HG03159 (cell line): ENCODE measurements around the gene NIT1.
A peak's percentile ranks its signal among the peaks of the same experiment; 100 is the strongest.

Source experiments
- ATAC-seq: cut with Tn5 transposase; IDR thresholded peaks from one replicate; pipeline ENCODE4 v1.9.1; 2021; ENCODE audit warnings: mild to moderate bottlenecking, moderate library complexity; ENCODE audit not compliant: unreplicated experiment

NIT1 gene

DNA sequence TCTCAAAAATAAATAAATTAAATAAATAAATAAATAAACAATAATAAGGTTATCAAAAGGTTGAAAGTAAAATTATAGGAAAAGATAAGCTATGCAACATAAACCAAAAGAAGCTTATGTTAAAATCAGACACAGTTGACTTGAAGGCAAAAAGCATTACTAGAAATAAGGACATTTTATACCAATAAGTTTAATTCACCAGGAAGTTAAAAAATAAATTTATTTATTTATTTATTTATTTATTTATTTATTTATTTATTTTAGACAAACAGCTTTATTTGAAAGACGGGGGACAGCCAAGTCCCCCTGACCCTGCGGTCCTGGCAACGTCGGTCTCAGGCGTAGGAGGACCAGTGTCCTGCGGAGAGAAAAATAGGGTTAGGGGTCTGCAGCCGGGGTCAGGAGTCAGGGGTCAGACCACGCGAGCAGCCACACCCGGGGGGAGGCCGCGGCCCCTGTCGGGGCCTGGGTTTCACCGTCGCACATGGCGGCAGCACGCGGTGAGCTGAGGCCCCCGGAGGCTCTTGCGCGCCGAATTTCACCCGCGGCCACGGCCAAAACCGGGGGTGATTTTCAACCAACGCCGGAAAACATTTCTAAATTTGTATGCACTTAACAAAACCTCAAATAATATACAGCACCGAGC lies 23.0 kb downstream of the NIT1 start:
- no peak for ATAC-seq

DNA sequence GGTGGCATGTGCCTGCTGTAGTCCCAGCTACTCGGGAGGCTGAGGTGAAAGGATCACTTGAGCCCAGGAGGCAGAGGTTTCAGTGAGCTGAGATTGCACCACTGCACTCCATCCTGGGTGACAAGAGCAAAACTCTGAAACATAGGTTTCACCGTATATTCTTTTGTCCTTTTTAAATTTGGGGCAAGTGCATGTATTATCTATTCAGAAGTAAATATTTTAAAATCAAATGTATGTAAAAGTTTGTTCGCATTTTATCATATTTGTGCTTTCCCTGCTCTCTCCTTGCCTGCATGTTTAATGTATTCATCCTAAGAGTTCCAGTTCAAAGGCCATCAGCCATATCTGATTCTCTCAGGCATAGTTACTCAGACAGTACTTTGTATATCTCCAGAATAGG lies 27.9 kb downstream of the NIT1 start:
- no peak for ATAC-seq

DNA sequence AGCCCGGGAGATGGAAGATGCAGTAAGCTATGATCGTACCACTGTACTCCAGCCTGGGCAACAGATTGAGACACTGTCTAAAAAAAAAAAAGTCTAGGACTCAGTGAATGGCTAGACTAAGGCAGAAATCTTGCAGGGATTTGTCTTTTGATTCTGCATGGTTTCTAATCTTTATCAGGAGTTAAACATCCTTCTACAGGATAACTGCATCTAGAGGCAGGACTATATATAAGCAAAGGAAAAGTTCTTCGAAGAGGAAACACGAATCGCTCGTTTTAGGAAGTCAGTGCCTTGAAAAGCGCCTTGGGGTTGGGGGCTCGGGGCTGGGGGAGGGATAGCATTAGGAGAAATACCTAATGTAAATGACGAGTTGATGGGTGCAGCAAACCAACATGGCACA lies 35.3 kb downstream of the NIT1 start:
- ATAC-seq, result peak; percentile 11

DNA sequence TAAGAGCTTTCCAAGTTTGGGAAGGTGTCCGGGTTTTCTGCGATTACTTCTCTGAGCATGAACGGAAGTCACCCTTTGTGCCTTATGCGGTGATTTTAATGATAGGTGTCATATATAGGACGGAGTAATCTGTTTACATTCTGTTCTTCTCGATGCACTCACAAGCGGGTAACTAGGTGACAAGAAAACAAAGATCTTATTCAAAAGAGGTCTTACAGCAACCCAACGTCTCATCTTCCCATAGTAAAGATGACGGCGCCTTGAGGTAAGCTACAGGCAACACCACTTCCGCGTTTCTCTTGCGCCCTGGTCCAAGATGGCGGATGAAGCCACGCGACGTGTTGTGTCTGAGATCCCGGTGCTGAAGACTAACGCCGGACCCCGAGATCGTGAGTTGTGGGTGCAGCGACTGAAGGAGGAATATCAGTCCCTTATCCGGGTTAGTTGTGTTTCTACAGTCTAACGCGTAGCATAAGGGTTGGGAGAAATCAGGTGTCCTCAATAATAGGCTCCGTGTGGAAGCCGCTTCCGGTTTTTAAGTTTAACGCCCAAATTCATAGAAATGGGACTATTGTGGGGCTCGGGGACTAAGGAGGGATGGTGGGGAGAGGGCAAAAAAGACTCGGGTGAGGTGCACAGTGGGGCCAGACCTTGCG lies 35.9 kb downstream of the NIT1 start, which contains the start of gene UFC1:
Gene UFC1 (plus strand): TSS at position 297 of the 656 bp plus-strand sequence. CDS start 20 bp downstream, at position 317.
- ATAC-seq, result peak; percentile 80

DNA sequence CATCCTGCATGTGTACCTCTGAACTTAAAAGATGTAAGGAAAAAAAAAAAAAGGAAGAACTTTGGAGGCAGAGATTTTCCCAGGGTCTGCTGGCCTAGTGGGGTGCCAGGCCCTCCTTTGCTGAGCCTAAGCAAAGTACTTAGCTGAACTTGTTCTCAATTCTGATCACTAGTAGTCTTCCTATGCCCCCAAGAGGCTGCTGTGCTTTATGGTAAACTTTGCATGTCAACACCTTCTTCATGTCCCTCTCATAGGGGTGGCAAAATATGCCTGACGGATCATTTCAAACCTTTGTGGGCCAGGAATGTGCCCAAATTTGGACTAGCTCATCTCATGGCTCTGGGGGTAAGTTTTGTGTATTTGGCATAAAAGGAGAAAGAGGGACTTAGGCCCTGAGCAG lies 40.0 kb downstream of the NIT1 start:
- no peak for ATAC-seq

DNA sequence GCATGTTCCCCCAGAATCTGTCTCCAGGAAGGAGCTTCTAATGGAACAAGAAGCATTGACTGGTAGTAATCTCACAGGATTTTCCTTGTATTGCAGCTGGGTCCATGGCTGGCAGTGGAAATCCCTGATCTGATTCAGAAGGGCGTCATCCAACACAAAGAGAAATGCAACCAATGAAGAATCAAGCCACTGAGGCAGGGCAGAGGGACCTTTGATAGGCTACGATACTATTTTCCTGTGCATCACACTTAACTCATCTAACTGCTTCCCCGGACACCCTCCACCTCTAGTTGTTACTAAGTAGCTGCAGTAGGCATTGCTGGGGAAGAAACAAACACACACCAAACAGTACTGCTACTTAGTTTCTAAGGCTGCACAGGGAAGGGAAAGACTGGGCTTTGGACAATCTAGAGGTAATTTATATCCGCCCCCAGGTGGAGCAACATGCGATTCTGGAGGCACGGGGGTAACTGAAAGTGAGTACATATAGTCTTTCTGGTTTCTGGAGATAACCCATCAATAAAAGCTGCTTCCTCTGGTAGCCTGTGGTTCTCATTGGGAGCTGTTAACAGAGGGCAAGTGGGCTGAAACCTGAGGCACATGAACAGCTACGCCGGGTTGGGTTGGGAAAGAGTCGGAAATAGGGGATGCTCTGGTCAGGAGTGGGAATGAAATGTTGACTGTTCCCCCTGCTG lies 40.6 kb downstream of the NIT1 start:
- ATAC-seq, result no peak

DNA sequence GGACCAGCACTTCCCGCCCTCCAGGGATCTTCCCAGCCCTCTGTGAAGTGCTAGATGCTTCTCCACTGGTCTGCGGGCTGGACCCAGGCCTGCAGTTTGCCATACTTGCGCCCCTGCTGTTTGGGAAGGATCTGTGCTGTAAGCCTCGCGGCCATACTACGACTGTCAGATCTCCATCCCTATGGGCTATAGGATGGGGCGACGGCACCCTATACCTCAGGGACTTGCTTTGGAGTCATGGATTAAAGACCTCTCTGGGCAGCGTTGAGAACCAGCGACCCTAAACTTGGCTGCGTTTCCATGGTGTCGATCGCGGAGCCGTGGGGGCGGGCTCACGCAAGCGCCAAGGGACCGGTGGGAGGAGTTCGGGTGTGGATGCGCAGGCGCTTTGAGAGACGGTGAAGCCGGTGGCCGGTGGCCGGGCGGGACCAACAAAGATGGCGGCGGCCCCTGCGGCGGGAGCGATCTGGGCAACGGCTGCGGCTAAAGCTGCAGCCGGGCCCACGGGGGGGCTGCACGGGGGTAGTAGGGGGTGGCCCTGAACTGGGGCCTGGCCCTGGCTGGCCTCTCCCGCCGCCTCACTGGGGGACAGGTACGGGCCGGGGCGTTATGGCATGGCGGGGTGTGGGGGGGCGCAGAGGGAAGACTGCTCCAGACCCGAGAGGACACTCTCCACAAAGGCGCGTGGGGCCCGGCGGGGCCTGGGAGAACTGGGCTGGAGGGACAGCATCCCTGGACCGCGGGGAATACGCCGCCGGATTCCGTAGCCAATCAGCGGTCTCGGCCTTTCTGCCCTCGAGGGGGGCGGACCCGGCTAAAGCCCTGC lies 41.4 kb downstream of the NIT1 start, which contains the start of gene USP21:
Gene USP21 (plus strand): TSS at position 414 of the 826 bp plus-strand sequence. CDS start 1,141 bp downstream, outside the sequence.
- ATAC-seq, result peak; percentile 75

DNA sequence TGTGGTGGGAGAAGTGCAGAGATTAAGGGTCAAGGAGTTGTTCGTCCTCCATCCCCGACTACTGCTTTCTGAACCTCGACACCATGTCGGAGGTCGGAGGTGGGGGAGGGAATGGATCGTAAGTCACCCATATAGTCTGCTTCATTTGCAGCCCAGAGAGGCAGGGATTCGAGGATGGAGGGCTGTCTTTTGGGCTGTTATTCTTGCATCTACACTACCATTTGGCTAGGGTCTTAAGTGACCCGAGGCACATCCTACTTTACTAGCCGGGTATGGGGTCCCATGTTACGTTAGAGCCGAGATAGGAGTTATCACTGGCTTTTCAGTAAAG lies 42.0 kb downstream of the NIT1 start:
- no peak for ATAC-seq

DNA sequence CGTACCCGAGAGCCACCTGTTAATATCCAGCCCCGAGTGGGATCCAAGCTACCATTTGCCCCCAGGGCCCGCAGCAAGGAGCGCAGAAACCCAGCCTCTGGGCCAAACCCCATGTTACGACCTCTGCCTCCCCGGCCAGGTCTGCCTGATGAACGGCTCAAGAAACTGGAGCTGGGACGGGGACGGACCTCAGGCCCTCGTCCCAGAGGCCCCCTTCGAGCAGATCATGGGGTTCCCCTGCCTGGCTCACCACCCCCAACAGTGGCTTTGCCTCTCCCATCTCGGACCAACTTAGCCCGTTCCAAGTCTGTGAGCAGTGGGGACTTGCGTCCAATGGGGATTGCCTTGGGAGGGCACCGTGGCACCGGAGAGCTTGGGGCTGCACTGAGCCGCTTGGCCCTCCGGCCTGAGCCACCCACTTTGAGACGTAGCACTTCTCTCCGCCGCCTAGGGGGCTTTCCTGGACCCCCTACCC lies 42.8 kb downstream of the NIT1 start:
- ATAC-seq, result no peak

DNA sequence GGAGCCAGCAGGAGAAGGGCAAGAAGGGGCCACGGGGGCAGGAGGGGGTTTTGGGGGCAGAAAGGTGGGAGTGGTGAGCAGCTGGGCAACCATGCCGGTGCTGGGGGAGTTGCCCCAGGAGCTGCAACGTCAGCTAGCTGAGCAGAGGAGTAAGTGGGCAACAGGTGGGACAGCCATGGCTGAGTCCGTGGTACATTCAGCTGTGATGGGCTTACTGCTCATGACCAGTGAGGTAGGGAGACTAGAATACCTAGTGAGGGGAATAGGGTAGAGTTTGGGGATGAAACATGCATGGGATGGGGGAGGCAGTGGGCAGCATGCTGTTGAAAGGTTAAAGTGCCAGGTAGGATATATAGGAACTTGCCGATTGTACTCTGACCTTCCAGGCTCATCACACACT lies 43.7 kb downstream of the NIT1 start:
- ATAC-seq, result no peak

DNA sequence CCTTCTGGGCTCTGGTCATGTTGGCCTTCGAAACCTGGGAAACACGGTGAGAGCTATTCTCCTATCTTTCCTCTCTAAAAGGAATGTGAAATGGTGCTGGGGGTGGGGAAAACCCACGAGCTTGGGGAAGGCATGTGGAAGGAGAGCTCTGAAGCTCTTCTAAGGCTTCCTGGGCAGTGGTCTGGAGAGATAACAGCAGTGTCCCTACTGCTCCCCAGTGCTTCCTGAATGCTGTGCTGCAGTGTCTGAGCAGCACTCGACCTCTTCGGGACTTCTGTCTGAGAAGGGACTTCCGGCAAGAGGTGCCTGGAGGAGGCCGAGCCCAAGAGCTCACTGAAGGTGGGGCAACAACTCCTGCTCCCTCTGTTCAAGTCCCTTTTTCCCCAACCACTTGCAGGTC lies 44.1 kb downstream of the NIT1 start:
- ATAC-seq, result no peak

DNA sequence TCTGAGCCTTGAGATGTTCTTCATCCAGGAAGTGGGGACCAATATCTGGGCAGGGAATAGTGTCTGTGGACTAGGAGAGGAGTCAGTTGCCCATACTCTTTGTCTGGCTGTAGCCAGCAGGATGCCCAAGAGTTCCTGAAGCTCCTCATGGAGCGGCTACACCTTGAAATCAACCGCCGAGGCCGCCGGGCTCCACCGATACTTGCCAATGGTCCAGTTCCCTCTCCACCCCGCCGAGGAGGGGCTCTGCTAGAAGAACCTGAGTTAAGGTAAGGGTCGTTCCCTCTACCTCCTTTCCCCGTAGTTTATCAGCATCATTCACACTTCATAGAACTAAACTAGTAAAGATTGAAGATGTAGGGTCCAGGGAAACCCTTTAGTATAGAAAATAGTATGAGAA lies 44.9 kb downstream of the NIT1 start:
- no peak for ATAC-seq

DNA sequence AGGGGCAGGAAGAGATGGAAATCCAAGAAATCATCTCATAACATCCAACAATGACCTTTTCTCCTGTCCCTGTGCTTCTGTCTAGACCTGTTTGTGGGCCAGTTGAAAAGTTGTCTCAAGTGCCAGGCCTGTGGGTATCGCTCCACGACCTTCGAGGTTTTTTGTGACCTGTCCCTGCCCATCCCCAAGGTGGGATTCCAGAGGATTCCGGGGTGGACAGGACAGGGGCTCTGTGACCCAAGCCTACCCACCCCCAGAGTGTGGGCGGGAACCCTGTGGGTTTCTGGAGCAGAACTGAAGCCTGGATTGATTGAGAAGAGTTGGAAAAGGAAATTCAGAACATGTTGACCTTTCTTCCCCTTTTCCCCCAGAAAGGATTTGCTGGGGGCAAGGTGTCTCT lies 45.9 kb downstream of the NIT1 start:
- no peak for ATAC-seq

DNA sequence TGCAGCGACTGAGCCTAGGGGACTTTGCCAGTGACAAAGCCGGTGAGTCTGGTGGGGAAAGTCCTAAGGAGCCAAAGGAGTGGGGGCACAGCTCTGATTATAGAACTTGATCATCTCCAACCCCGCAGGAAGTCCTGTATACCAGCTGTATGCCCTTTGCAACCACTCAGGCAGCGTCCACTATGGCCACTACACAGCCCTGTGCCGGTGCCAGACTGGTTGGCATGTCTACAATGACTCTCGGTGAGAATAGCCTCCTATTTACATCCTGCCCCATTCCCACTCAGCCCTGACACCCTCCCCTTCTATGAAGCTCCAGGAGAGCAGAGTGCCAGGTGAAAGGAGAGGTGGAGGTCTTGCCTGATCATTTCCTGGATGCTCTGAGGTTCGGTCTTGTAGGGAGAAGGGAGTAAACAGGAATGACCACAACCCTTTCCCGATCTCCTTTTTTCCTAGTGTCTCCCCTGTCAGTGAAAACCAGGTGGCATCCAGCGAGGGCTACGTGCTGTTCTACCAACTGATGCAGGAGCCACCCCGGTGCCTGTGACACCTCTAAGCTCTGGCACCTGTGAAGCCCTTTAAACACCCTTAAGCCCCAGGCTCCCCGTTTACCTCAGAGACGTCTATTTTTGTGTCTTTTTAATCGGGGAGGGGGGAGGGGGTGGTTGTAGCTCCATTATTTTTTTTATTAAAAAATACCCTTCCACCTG lies 47.2 kb downstream of the NIT1 start:
- ATAC-seq, result no peak

DNA sequence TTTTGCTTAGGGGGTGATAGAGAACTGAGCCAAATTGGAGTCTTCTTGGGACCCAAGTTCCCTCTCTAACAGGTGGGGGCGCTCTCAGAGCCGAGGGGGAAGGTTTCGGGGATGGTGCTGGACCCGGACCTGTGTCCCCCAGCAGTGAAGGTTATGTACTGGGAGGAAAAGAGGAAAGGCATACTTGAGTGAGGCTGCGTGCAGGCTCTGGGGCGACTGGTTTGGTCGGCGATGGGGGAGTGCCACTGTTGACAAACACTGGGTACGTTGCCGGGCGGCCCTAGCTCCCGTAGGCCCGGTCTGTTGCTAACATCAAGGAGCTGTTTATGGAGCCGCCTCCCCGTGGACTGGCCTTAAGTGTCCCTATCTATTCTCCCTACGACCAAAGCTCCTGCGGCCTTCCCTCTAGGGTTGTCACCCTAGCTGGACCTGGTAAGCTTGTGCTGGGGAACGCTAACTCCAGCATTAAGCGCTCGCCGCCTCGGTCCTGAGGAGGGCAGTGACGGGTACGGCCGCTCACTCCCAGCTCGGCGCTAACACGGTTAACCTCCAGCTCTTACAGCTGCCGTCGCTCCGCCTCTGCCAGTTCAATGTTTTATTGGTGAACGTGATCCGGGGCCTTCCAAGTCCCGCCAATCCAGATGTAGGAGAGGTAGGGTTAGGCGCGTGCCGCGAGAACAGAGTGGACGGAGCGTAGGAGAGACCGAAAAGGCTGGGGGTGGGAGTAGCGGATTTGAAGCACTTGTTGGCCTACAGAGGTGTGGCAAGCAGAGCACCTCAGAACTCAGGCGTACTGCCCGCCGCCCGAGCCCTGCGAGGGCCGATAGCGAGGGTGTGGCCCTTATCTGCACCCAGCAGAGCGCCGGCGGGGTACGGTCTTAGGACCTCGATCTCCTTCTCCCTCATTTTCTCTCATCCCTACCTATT lies 48.1 kb downstream of the NIT1 start, which contains the start of gene PPOX:
Gene PPOX (plus strand): TSS at position 685 of the 927 bp plus-strand sequence. CDS start 422 bp downstream, outside the sequence.
- ATAC-seq, result peak; percentile 88

DNA sequence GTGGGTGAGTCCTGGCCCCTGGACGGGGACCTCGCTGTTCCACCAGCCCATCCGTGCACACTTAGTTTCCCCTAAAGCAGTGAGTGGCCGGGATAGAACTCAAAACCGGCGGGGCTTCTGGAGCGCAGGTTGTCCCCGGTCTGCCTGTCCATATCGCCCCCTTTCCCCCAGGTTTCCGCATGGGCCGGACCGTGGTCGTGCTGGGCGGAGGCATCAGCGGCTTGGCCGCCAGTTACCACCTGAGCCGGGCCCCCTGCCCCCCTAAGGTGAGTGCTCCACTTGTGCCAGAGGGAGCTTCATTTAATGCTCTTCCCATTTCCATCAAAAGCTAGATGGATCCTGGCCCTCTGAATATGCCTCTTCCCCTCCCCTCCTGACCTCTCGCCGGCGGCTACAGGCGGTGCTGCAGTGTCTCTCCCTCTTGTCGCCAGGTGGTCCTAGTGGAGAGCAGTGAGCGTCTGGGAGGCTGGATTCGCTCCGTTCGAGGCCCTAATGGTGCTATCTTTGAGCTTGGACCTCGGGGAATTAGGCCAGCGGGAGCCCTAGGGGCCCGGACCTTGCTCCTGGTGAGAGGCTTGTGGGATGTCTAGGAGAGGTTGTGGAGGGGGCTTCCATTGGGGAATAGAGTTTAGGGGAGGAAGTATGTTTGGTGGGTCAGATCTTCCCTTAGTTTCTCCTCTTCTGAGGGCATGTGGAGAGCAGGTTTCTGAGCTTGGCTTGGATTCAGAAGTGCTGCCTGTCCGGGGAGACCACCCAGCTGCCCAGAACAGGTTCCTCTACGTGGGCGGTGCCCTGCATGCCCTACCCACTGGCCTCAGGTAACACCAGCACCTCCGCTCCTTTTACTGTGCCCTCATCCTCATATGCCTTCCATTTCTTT lies 49.0 kb downstream of the NIT1 start:
- ATAC-seq, result no peak

DNA sequence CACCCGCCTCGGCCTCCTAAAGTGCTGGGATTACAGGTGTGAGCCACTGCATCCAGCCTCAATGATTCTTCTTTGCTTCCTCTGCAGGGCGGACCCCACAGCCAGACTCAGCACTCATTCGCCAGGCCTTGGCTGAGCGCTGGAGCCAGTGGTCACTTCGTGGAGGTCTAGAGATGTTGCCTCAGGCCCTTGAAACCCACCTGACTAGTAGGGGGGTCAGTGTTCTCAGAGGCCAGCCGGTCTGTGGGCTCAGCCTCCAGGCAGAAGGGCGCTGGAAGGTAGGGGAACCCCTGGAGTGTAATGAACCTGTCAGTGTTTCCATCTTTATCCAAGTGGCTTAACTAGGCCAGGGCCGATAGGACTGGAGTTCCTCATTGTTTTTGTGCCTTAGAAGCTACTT lies 51.0 kb downstream of the NIT1 start:
- ATAC-seq, result no peak
